Brain microvascular endothelial cell (primary cell): ENCODE data around the gene RUFY1.
A peak's percentile ranks its signal among the peaks of the same experiment; 100 is the strongest.
"Not testable (repeated sequence)": the region's sequence is repeated elsewhere in the genome, so short reads cannot be mapped to it uniquely, and the experiment has no call there.

ENCODE experiments used
- DNase-seq: peaks from one replicate; pipeline ENCODE4 v3.0.0-alpha.2; 2020
- H3K27ac ChIP-seq: fragments of 250-450 bp; sonication (Bioruptor Pico); 2 replicates; pipeline ENCODE4 v1.5.1; 2020; ENCODE audit warnings: mild to moderate bottlenecking, moderate library complexity
- H3K27me3 ChIP-seq: fragments of 250-450 bp; sonication (Bioruptor Pico); replicated peaks from 2 replicates; pipeline ENCODE4 v1.5.1; 2020; ENCODE audit warnings: mild to moderate bottlenecking
- H3K36me3 ChIP-seq: fragments of 250-450 bp; sonication (Bioruptor Pico); replicated peaks from 2 replicates; pipeline ENCODE4 v1.5.1; 2020; ENCODE audit warnings: mild to moderate bottlenecking
- H3K4me3 ChIP-seq: 2 replicates; pipeline ENCODE4 v1.5.1; 2011; ENCODE audit warnings: low read depth, mild to moderate bottlenecking, control low read depth, low read length, moderate library complexity
- CTCF ChIP-seq: IDR thresholded peaks from 2 replicates; pipeline ENCODE4 v1.5.1; 2011; ENCODE audit warnings: low read depth, mild to moderate bottlenecking, moderate library complexity, low read length, control low read depth, inconsistent platforms; ENCODE audit errors: missing control alignments
- in situ Hi-C: cut with HindIII; loops from 2 replicates; pipeline ENCODE4 v1.10.0; 2017; ENCODE audit warnings: low sequenced_read_pairs, low pct_ligation_motif_present

The RUFY1 gene

GRCh38 chr5:179620703-179621350, 70.5 kb downstream of the RUFY1 start:
- Histone ChIP-seq H3K4me3 (peak overlapping the region; percentile 99), H3K27me3 (no peaks in the 10 kb centered on the region), H3K36me3 (peaks cover 60% of the 10 kb centered on the region), H3K27ac (peak overlapping the region; percentile 25)
- in situ Hi-C loops, result no loop called here
- no peak for DNase-seq
- TF ChIP-seq CTCF, result no peak

GRCh38 chr5:179621551-179622214, 71.3 kb downstream of the RUFY1 start:
- no peaks in the 10 kb centered on the region for H3K27me3 ChIP-seq
- in situ Hi-C loops, result no loop called here
- TF ChIP-seq CTCF, result no peak
- no peak for DNase-seq
- H3K36me3 ChIP-seq, result peaks cover 52% of the 10 kb centered on the region
- peak overlapping the region; percentile 16 for H3K27ac ChIP-seq
- H3K4me3 ChIP-seq, result peak overlapping the region; percentile 99

DNA sequence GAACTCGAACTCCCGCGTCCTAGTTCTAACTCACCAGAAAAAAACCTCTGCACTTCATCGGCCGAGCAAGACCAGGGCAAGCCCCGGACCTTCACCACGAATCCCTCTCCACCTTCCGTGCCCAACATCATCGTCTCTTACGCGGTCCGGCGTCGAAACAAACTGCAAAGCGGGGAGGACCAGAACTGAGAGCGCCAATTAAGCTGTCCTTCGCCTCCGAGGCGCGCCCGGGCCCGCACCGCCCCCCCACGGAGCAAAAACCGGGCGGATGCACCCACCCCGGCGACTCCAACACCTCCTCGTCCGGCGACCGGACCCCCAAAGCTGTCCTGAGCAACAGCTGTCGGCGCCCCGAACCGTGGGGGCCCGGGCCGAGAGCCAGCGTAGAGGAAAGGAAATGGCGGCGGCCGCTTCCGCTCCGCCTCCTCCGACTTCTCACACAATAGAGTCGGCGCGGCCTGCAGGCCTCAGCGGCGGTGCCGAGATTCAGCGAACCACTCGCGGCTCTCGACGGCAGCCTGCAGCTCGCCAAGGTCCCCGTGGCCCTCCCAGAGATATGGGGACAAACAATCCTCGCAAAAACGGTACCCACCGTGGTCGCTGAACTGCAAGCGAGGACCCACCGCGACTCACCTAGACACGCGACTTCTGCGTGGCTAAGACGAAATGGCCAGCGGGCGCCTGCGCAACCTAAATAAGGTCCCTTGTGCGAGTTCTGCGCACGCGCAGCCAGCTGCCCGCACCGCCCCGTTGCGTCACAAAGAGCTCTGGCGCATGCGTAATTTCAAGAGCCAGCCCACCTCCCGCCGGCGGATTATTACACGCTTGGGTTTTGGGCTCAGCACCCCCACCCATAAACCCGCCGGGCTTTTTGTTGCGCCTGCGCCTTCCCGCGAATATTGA, 72.9 kb downstream of the RUFY1 start, which contains the start of gene HNRNPH1:
TSS of gene HNRNPH1 (minus strand) at position 669 of the 903 bp plus-strand sequence. CDS start at position 131, 538 bp downstream.
- Histone ChIP-seq H3K36me3 (peaks cover 36% of the 10 kb centered on the region), H3K4me3 (peak within 1 kb of the TSS; percentile 99), H3K27ac (peak within 1 kb of the TSS; percentile 89), H3K27me3 (no peaks in the 10 kb centered on the region)
- DNase-seq, result peak; percentile 98
- TF ChIP-seq CTCF, result no peak
- in situ Hi-C loops, result no loop called here

GRCh38 chr5:179623906-179624741, 73.8 kb downstream of the RUFY1 start:
- in situ Hi-C loops, result no loop called here
- Histone ChIP-seq H3K36me3 (peaks cover 29% of the 10 kb centered on the region), H3K27ac (peak overlapping the region; percentile 89), H3K4me3 (peak overlapping the region; percentile 69), H3K27me3 (no peaks in the 10 kb centered on the region)
- peak; percentile 6 for TF ChIP-seq CTCF
- DNase-seq, result peak; percentile 86

DNA sequence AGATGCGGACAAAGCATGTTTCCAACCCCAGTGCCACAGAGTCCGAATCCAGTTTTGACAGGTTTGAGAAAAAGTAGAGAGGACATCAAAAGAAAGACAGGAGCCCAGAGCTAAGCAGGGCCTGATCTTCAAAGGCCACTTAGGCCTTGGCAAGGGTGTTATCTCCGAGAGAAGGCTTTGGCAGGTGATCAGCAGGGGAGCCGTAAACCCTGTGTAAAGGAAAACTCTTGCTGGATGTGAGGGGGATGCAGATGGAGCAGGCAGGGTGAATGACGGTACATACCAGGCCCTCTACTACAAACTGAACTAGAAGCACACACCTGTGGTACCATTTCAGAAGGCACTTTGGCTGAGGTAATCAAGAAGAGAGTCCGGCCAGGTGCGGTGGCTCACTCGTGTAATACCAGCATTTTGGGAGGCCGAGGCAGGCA, 74.5 kb downstream of the RUFY1 start:
- Histone ChIP-seq H3K4me3 (no peak overlapping the region), H3K36me3 (peaks cover 27% of the 10 kb centered on the region), H3K27me3 (no peaks in the 10 kb centered on the region), H3K27ac (peak overlapping the region; percentile 89)
- in situ Hi-C loops, result no loop called here
- DNase-seq, result no peak
- TF ChIP-seq CTCF, result no peak

DNA sequence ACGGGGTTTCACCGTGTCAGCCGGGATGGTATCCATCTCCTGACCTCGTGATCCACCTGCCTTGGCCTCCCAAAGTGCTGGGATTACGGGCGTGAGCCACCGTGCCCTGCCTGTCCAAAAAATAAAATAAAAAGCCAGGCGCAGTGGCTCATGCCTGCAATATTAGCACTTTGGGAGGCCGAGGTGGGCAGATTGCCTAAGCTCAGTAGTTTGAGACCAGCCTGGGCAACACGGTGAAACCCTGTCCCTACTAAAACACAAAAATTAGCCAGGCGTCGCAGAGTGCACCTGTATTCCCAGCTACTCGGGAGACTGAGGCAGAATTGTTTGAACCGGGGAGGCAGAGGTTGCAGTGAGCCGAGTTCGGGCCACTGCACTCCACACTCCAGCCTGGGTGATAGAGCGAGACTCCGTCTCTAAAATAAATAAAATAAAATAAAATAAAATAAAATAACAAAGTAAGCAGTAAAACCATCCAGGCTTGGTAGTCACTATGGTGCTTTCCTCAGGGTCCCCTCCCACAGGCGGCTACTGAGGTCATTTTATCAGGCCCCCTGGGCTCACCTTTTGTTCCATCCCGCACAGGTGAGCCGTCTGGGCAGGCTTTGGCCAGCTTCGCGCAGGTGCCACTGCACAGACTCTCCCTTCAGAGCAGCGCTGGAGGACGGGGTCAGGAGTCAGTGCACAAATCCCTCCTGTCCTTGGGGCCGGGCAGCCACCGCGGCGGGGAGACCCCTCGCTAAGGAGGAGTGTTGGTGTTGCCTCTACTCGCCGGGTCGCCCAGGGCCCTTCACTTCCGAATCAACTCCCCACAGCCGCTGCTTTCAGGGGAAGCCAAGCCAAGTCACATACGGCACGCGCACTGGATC, 83.4 kb downstream of the RUFY1 start:
- H3K27ac ChIP-seq, in situ Hi-C loops, H3K27me3 ChIP-seq, DNase-seq, H3K36me3 ChIP-seq: not testable (repeated sequence)
- peak overlapping the region; percentile 37 for H3K4me3 ChIP-seq
